Smooth muscle cell (in vitro differentiated cells): ENCODE data around the gene ITIH2. TPM values are rescaled to one million over a fixed set of nuclear protein-coding genes. Genes with fewer than 3 reads are reported as not detected.
"Not testable (repeated sequence)": the region's sequence is repeated elsewhere in the genome, so short reads cannot be mapped to it uniquely, and the experiment has no call there.

Experiments used
- DNase-seq: peaks from one replicate; lab custom pipeline; 2025; ENCODE audit not compliant: unreplicated experiment; lab: John Stamatoyannopoulos, UW
- H2AFZ ChIP-seq: fragments of 200-600 bp; sonication (generic); 2 replicates; pipeline ENCODE4 v1.6.0; 2016; ENCODE audit warnings: antibody characterized with exemption, low read depth, mild to moderate bottlenecking
- H3F3A ChIP-seq: fragments of 200-600 bp; sonication (generic); 2 replicates; pipeline ENCODE4 v1.6.0; 2017; ENCODE audit warnings: antibody characterized with exemption, low read depth
- H3K27ac ChIP-seq: fragments of 200-600 bp; sonication (generic); 2 replicates; pipeline ENCODE4 v1.5.1; 2016; ENCODE audit warnings: low read depth, mild to moderate bottlenecking
- H3K27me3 ChIP-seq: fragments of 200-600 bp; sonication (generic); 2 replicates; pipeline ENCODE4 v1.6.1; 2016; ENCODE audit warnings: low read depth, mild to moderate bottlenecking
- H3K36me3 ChIP-seq: fragments of 200-600 bp; sonication (generic); 2 replicates; pipeline ENCODE4 v1.5.1; 2016; ENCODE audit warnings: low read depth
- H3K4me1 ChIP-seq: fragments of 200-600 bp; sonication (generic); 2 replicates; pipeline ENCODE4 v1.5.1; 2016; ENCODE audit warnings: low read depth
- H3K4me2 ChIP-seq: fragments of 200-600 bp; sonication (generic); 2 replicates; pipeline ENCODE4 v1.6.0; 2016; ENCODE audit warnings: mild to moderate bottlenecking
- H3K4me3 ChIP-seq: fragments of 200-600 bp; sonication (generic); 2 replicates; pipeline ENCODE4 v1.5.1; 2016; ENCODE audit warnings: mild to moderate bottlenecking
- H3K79me2 ChIP-seq: fragments of 200-600 bp; sonication (generic); 2 replicates; pipeline ENCODE4 v1.6.0; 2016; ENCODE audit warnings: low read depth, mild to moderate bottlenecking
- H3K9ac ChIP-seq: fragments of 200-600 bp; sonication (generic); 2 replicates; pipeline ENCODE4 v1.6.0; 2016; ENCODE audit warnings: low read depth
- H3K9me3 ChIP-seq: fragments of 200-600 bp; sonication (generic); replicated peaks from 2 replicates; pipeline ENCODE4 v1.5.1; 2016; ENCODE audit warnings: low read depth
- H4K20me1 ChIP-seq: fragments of 200-600 bp; sonication (generic); 2 replicates; pipeline ENCODE4 v1.6.0; 2016; ENCODE audit warnings: low read depth
- WGBS: methylation state at CpG from one replicate; pipeline ENCODE4 v1.1.7; 2016; ENCODE audit warnings: low lambda C conversion rate; 5-methylcytosine and 5-hydroxymethylcytosine counted together
- polyA plus RNA-seq: library from polyadenylated mRNA; unstranded; fragments of >200 nt; fragmentation: Nextera tagmentation; extraction: Ambion mirVana; gene quantifications from 2 replicates; pipeline ENCODE4 v1.2.1, GENCODE V29; 2016
- total RNA-seq: library from RNA; depleted of rRNA; stranded (reverse); fragments of >200 nt; gene quantifications from 2 replicates; pipeline ENCODE4 v1.2.3, GENCODE V29; 2014
- TF ChIP-seq, protein P1 (sequence below): fragments of 200-600 bp; sonication (generic); IDR thresholded peaks from 2 replicates; pipeline ENCODE4 v1.5.1; 2017; ENCODE audit warnings: borderline replicate concordance, mild to moderate bottlenecking, antibody characterized with exemption; ENCODE audit not compliant: insufficient read depth, poor library complexity, severe bottlenecking

The ITIH2 gene
- total and polyA plus RNA-seq, 2 experiments from 2014 or later = 0.09 to 0.13 TPM

DNA sequence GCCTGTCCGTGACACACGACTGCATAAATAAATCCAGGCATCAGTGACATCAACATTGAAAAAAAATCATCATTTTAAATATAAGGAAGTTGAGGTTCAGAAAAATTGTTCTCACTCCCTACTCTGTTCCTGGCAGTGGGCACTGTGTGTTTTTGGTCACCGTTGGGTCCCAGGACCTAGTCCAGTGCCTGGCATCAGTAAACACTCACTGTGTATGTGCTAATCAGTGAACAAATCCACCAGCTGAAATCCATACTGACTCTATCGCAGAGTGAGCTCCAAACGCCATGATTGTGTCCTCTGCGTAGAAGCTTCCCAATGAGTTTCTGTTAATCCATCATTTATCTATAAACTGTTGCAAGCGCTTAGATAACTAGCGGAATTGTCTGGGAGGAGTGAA is 41.2 kb downstream of the ITIH2 start:
- Histone ChIP-seq H3K27ac (no peak overlapping the region), H3K27me3 (peaks cover 4% of the 10 kb centered on the region), H3K9me3 (no peaks in the 10 kb centered on the region), H3F3A (no peaks in the 10 kb centered on the region), H2AFZ (no peak overlapping the region), H3K79me2 (no peaks in the 10 kb centered on the region), H3K4me2 (no peak overlapping the region), H3K9ac (no peak overlapping the region), H3K4me1 (no peaks in the 10 kb centered on the region), H4K20me1 (no peaks in the 10 kb centered on the region), H3K36me3 (no peaks in the 10 kb centered on the region), H3K4me3 (no peak overlapping the region)
- TF ChIP-seq, protein P1, sequence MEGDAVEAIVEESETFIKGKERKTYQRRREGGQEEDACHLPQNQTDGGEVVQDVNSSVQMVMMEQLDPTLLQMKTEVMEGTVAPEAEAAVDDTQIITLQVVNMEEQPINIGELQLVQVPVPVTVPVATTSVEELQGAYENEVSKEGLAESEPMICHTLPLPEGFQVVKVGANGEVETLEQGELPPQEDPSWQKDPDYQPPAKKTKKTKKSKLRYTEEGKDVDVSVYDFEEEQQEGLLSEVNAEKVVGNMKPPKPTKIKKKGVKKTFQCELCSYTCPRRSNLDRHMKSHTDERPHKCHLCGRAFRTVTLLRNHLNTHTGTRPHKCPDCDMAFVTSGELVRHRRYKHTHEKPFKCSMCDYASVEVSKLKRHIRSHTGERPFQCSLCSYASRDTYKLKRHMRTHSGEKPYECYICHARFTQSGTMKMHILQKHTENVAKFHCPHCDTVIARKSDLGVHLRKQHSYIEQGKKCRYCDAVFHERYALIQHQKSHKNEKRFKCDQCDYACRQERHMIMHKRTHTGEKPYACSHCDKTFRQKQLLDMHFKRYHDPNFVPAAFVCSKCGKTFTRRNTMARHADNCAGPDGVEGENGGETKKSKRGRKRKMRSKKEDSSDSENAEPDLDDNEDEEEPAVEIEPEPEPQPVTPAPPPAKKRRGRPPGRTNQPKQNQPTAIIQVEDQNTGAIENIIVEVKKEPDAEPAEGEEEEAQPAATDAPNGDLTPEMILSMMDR = no peak
- WGBS = 91% methylated on average over 8 of the region's 8 CpGs
- DNase-seq = no peak

DNA sequence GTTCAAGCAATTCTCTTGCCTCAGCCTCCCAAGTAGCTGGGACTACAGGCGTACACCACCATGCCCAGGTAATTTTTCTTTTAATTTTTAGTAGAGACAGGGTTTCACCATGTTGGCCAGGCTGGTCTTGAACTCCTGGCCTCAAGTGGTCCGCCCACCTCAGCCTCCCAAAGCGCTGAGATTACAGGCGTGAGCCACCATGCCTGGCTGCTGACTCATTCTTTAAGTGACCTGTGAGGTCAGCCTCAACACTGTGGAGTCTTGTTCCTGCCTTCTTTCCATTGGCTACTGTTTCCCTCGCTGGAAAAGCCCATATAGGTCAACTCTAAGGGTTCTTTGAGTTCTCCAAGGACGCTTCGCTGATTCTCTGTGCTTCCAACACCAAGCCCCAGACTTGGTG is 45.5 kb downstream of the ITIH2 start:
- not testable (repeated sequence) for DNase-seq, H3K9me3 ChIP-seq, H3K27ac ChIP-seq, H2AFZ ChIP-seq, H4K20me1 ChIP-seq, H3K4me3 ChIP-seq, H3K4me1 ChIP-seq, H3K9ac ChIP-seq, H3F3A ChIP-seq, H3K27me3 ChIP-seq, H3K4me2 ChIP-seq, H3K79me2 ChIP-seq, H3K36me3 ChIP-seq
- WGBS = 83% methylated on average over 7 of the region's 7 CpGs

DNA sequence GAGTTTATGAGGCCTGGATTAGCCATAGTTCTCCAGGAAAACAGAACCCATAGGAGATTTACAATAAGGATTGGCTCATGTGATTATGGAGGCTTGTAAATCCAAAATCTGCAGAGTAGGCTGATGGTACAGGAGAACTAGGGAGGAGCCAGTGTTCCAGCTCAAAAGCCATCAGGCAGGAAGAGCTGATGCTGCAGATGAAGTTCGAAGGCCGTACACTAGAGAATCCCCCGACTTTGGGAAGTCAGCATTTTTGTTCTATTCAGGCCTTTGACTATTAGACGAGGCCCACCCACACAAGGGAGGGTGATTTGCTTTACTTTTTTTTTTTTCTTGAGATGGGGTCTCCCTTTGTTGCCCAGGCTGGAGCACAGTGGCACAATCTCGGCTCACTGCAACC is 47.1 kb downstream of the ITIH2 start:
- H3K27me3 ChIP-seq = no peaks in the 10 kb centered on the region

DNA sequence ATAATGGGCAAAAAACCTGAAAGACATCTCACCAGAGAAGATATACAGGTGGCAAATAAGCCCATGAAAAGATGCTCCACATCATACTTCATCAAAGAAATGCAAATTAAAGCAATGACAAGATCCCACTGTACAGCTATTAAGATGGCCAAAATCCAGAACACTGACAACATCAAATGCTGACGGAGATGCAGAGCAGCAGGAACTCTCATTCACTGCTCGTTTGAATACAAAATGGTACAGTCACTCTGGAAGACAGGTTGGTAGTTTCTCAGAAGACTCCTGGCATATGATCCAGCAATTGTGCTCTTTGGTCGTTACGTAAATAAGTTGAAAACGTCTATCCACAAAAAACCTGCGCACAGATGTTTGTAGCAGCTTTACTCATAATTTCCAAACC is 49.1 kb downstream of the ITIH2 start:
- TF ChIP-seq, protein P1 = no peak
- Histone ChIP-seq H2AFZ (no peak overlapping the region), H3K27ac (no peak overlapping the region), H3K4me1 (no peaks in the 10 kb centered on the region), H4K20me1 (no peaks in the 10 kb centered on the region), H3K4me2 (no peak overlapping the region), H3K27me3 (no peaks in the 10 kb centered on the region), H3K9ac (no peak overlapping the region), H3K79me2 (no peaks in the 10 kb centered on the region), H3K36me3 (peaks cover 7% of the 10 kb centered on the region), H3K9me3 (no peaks in the 10 kb centered on the region), H3K4me3 (no peak overlapping the region), H3F3A (no peaks in the 10 kb centered on the region)
- DNase-seq = no peak
- 94% methylated on average over 6 of the region's 6 CpGs for WGBS

More for the DNA sequence above, 47.1 kb downstream of the ITIH2 start:
- Histone ChIP-seq H3K9ac (no peak overlapping the region), H3K4me3 (no peak overlapping the region), H3K4me1 (no peaks in the 10 kb centered on the region), H4K20me1 (no peaks in the 10 kb centered on the region), H2AFZ (no peak overlapping the region), H3F3A (no peaks in the 10 kb centered on the region), H3K9me3 (no peaks in the 10 kb centered on the region), H3K36me3 (peaks cover under 1% of the 10 kb centered on the region), H3K4me2 (no peak overlapping the region), H3K79me2 (no peaks in the 10 kb centered on the region), H3K27ac (no peak overlapping the region)
- DNase-seq = no peak
- TF ChIP-seq, protein P1 = no peak
- 95% methylated on average over 5 of the region's 5 CpGs for WGBS
